Mononuclear cell (primary cell): ENCODE data around the gene RTN4. TPM values are rescaled to one million over a fixed set of nuclear protein-coding genes. Genes with fewer than 3 reads are reported as not detected.
"Not testable (repeated sequence)": the region's sequence is repeated elsewhere in the genome, so short reads cannot be mapped to it uniquely, and the experiment has no call there.

Experiments
- H3K27me3 ChIP-seq: 2 replicates; pipeline ENCODE4 v1.6.0; 2011; ENCODE audit warnings: low read length, control low read depth; ENCODE audit not compliant: insufficient read depth
- H3K4me1 ChIP-seq: 2 replicates; pipeline ENCODE4 v1.5.1; 2011; ENCODE audit warnings: mild to moderate bottlenecking, low read length, control low read depth; ENCODE audit not compliant: insufficient read depth
- H3K4me3 ChIP-seq: 2 replicates; pipeline ENCODE4 v1.5.1; 2011; ENCODE audit warnings: mild to moderate bottlenecking, low read length, moderate library complexity
- H3K9me3 ChIP-seq: 2 replicates; pipeline ENCODE4 v1.5.1; 2011; ENCODE audit warnings: low read depth, mild to moderate bottlenecking, control low read depth, low read length
- total RNA-seq: library from RNA; depleted of rRNA; stranded (reverse); fragments of >200 nt; gene quantifications from one replicate; pipeline ENCODE4 v1.2.3, GENCODE V29; 2012

The RTN4 gene
- total RNA-seq = 76.5 TPM

- Histone ChIP-seq H3K4me3 (peak within 1 kb of the TSS; percentile 98), H3K4me1 (peaks cover 66% of the 10 kb centered on the region), H3K27me3 (no peaks in the 10 kb centered on the region), H3K9me3 (no peaks in the 10 kb centered on the region)
Observed at GRCh38 chr2:55050100-55050994, at the start of gene RTN4. Gene RTN4 (minus strand): TSS chr2:55050451. CDS start chr2:55050300, 151 bp downstream.

- Histone ChIP-seq H3K4me1 (peaks cover 25% of the 10 kb centered on the region), H3K9me3 (no peaks in the 10 kb centered on the region), H3K27me3 (no peaks in the 10 kb centered on the region), H3K4me3 (no peak overlapping the region)
Observed at GRCh38 chr2:55099493-55099877, 49.2 kb upstream of the RTN4 start.

GRCh38 chr2:55097461-55098410 lies 47.5 kb upstream of the RTN4 start:
- Histone ChIP-seq H3K27me3 (no peaks in the 10 kb centered on the region), H3K4me3 (no peak overlapping the region), H3K9me3 (no peaks in the 10 kb centered on the region), H3K4me1 (peaks cover 33% of the 10 kb centered on the region)

- no peaks in the 10 kb centered on the region for H3K27me3 ChIP-seq
- peaks cover 38% of the 10 kb centered on the region for H3K4me1 ChIP-seq
- H3K4me3 ChIP-seq = no peak overlapping the region
- H3K9me3 ChIP-seq = no peaks in the 10 kb centered on the region
Observed at GRCh38 chr2:55097082-55097460, 46.8 kb upstream of the RTN4 start.

- H3K9me3 ChIP-seq = no peaks in the 10 kb centered on the region
- peaks cover 42% of the 10 kb centered on the region for H3K4me1 ChIP-seq
- no peak overlapping the region for H3K4me3 ChIP-seq
- H3K27me3 ChIP-seq = no peaks in the 10 kb centered on the region
Observed at GRCh38 chr2:55096586-55096985, 46.3 kb upstream of the RTN4 start.

- Histone ChIP-seq H3K4me1 (peaks cover 40% of the 10 kb centered on the region), H3K4me3 (no peak overlapping the region), H3K9me3 (no peaks in the 10 kb centered on the region), H3K27me3 (no peaks in the 10 kb centered on the region)
Observed at GRCh38 chr2:55093381-55093780, 43.1 kb upstream of the RTN4 start.

GRCh38 chr2:55092439-55092838 lies 42.2 kb upstream of the RTN4 start:
- H3K27me3 ChIP-seq = no peaks in the 10 kb centered on the region
- H3K9me3 ChIP-seq = no peaks in the 10 kb centered on the region
- H3K4me3 ChIP-seq = no peak overlapping the region
- peaks cover 40% of the 10 kb centered on the region for H3K4me1 ChIP-seq

- not testable (repeated sequence) for H3K9me3 ChIP-seq, H3K4me3 ChIP-seq
Observed at GRCh38 chr2:55091681-55092080, 41.4 kb upstream of the RTN4 start.

GRCh38 chr2:55090702-55091101 lies 40.5 kb upstream of the RTN4 start:
- Histone ChIP-seq H3K4me1 (peaks cover 35% of the 10 kb centered on the region), H3K9me3 (no peaks in the 10 kb centered on the region), H3K4me3 (no peak overlapping the region), H3K27me3 (no peaks in the 10 kb centered on the region)

More at GRCh38 chr2:55091681-55092080, 41.4 kb upstream of the RTN4 start:
- not testable (repeated sequence) for H3K27me3 ChIP-seq
- peaks cover 40% of the 10 kb centered on the region for H3K4me1 ChIP-seq

- H3K4me1 ChIP-seq = peaks cover 35% of the 10 kb centered on the region
- no peaks in the 10 kb centered on the region for H3K27me3 ChIP-seq
- H3K9me3 ChIP-seq = no peaks in the 10 kb centered on the region
- H3K4me3 ChIP-seq = no peak overlapping the region
Observed at GRCh38 chr2:55089726-55090125, 39.5 kb upstream of the RTN4 start.

GRCh38 chr2:55088400-55088799 lies 38.1 kb upstream of the RTN4 start:
- Histone ChIP-seq H3K4me3 (no peak overlapping the region), H3K9me3 (no peaks in the 10 kb centered on the region), H3K4me1 (peaks cover 29% of the 10 kb centered on the region), H3K27me3 (no peaks in the 10 kb centered on the region)

GRCh38 chr2:55087936-55088335 lies 37.7 kb upstream of the RTN4 start:
- Histone ChIP-seq H3K27me3 (no peaks in the 10 kb centered on the region), H3K9me3 (no peaks in the 10 kb centered on the region), H3K4me3 (no peak overlapping the region)

GRCh38 chr2:55087501-55087900 lies 37.2 kb upstream of the RTN4 start:
- H3K9me3 ChIP-seq = no peaks in the 10 kb centered on the region
- peaks cover 34% of the 10 kb centered on the region for H3K4me1 ChIP-seq
- no peak overlapping the region for H3K4me3 ChIP-seq
- no peaks in the 10 kb centered on the region for H3K27me3 ChIP-seq

More at GRCh38 chr2:55087936-55088335, 37.7 kb upstream of the RTN4 start:
- peaks cover 32% of the 10 kb centered on the region for H3K4me1 ChIP-seq

GRCh38 chr2:55085113-55086040 lies 35.1 kb upstream of the RTN4 start:
- Histone ChIP-seq H3K4me1 (peaks cover 17% of the 10 kb centered on the region), H3K9me3 (no peaks in the 10 kb centered on the region), H3K27me3 (no peaks in the 10 kb centered on the region), H3K4me3 (no peak overlapping the region)
